Activated naive CD8-positive, alpha-beta T cell treated with anti-CD3 and anti-CD28 coated beads for 36 hours (primary cell): ENCODE data around the gene FASTK. TPM values are rescaled to one million over a fixed set of nuclear protein-coding genes. Genes with fewer than 3 reads are reported as not detected.
A peak's percentile ranks its signal among the peaks of the same experiment; 100 is the strongest.

ENCODE experiments used
- DNase-seq: peaks from one replicate; pipeline ENCODE4 v3.0.0; 2021
- H3K27ac Mint-ChIP-seq: one replicate; pipeline ENCODE4 v1.8.0; 2022; ENCODE audit warnings: mild to moderate bottlenecking, moderate library complexity, mixed read lengths
- H3K27me3 Mint-ChIP-seq: one replicate; pipeline ENCODE4 v1.8.0; 2022; ENCODE audit warnings: mild to moderate bottlenecking, mixed read lengths
- H3K36me3 Mint-ChIP-seq: one replicate; pipeline ENCODE4 v1.8.0; 2021; ENCODE audit warnings: mild to moderate bottlenecking, mixed read lengths
- H3K4me1 Mint-ChIP-seq: one replicate; pipeline ENCODE4 v1.8.0; 2021; ENCODE audit warnings: mixed read lengths
- H3K4me3 Mint-ChIP-seq: one replicate; pipeline ENCODE4 v1.8.0; 2022; ENCODE audit warnings: mild to moderate bottlenecking, moderate library complexity, mixed read lengths
- H3K9me3 Mint-ChIP-seq: one replicate; pipeline ENCODE4 v1.8.0; 2022; ENCODE audit warnings: mixed read lengths
- total RNA-seq, 2 experiments: library from RNA; stranded (reverse); gene quantifications; one replicate each; pipeline ENCODE4 v1.2.3, GENCODE V29; 2021

The FASTK gene
- total RNA-seq, 2 experiments from 2014 or later: 65.9 to 68.7 TPM

DNA sequence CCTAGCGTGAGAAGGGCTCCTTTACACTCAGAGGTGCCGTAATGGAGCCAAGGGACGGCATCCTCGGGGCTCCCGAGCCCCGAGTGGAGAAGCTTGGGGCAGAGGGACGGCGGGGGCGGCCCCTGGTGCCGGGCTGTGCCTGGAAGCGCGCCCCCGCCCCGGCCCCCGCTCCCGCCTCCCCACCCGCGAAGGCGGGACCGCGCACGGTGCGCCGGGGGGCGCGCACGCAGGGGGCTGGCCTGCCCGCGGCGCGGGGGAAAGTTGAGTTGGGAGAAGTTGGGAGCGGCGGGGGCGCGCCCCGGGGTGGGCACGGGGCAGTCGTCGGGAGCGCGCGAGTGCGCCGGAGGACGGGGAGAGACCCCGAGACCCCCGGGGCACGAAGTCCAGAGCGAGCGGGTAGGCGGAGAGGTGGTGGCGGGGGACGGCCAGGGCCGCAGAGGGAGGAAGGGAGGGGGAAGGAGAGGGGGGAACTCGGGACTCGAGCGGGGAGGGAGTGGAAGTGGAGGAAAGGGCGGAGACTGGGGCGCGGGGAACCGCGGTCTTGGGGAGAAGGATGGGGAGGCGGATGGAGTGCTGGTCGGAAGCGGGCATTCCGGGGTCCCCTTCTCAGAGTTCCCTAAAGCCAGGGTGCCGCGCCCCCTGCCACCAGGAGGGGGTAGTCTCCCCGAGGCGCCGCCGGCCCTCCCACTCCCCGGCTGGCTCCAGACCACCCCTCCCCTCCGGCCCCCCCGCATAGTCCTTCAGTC, 21.1 kb downstream of the FASTK start, which contains the start of gene SLC4A2:
TSS of gene SLC4A2 (plus strand) at position 223 of the 746 bp plus-strand sequence. CDS start 2,399 bp downstream, outside the sequence.
- peak within 1 kb of the TSS; percentile 94 for H3K4me3 Mint-ChIP-seq
- peak; percentile 81 for DNase-seq

GRCh38 chr7:151058781-151059366, 21.7 kb downstream of the FASTK start:
- DNase-seq: no peak
- Mint-ChIP-seq H3K9me3 (no peaks in the 10 kb centered on the region), H3K27ac (peak overlapping the region; percentile 92), H3K27me3 (no peaks in the 10 kb centered on the region), H3K36me3 (peaks cover 8% of the 10 kb centered on the region), H3K4me3 (peak overlapping the region; percentile 94), H3K4me1 (peaks cover 32% of the 10 kb centered on the region)

More for the DNA sequence above, 21.1 kb downstream of the FASTK start, which contains the start of gene SLC4A2:
- Mint-ChIP-seq H3K27me3 (no peaks in the 10 kb centered on the region), H3K9me3 (no peaks in the 10 kb centered on the region), H3K4me1 (peaks cover 32% of the 10 kb centered on the region), H3K36me3 (peaks cover 10% of the 10 kb centered on the region), H3K27ac (peak within 1 kb of the TSS; percentile 92)

DNA sequence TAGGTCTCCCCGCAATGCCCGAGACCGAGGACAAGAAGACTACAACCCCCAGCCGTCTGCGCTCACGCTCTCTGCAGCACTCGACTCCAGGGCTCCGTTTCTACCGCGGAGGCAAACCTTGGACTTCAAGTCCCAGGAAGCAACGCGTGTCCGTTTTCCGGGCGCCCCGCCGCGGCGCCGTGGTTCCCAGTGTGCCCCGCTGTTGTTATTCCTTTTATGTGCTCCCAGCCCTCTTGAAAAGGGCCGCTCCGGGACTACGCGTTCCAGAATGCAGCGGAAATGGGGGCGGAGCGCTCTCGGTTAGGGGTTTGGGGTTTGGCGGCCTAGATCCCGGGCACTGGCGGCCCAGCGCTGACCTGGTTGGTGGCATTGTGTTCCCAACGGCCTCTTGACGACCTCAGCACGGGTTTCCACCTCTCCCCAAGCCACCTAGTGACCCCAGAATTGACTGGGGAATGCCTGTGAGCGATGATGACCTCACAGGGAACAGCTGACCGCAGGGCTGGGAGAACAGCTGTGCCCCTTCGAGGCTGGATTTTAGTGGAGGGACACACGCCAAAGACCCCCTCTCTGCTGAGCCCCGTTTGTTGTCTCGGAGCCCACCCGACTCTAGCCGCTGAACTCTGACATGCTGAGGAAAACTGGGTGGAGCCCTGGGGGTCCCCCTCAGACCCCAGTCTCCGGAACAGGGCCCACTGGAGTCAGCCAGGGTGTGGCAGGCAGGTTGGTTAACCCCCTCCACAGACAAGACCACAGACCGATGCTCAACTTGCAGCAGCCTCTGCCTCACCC, 22.4 kb downstream of the FASTK start:
- H3K27me3 Mint-ChIP-seq: no peaks in the 10 kb centered on the region
- peak; percentile 96 for DNase-seq

GRCh38 chr7:151057506-151057988, 23.1 kb downstream of the FASTK start, which contains the start of gene CDK5:
TSS of gene CDK5 (minus strand) at chr7:151057897. CDS start at chr7:151057848, 49 bp downstream.
- H3K4me3 Mint-ChIP-seq: peak within 1 kb of the TSS; percentile 94
- peak within 1 kb of the TSS; percentile 92 for H3K27ac Mint-ChIP-seq
- H3K27me3 Mint-ChIP-seq: no peaks in the 10 kb centered on the region
- no peaks in the 10 kb centered on the region for H3K9me3 Mint-ChIP-seq
- H3K36me3 Mint-ChIP-seq: peaks cover 2% of the 10 kb centered on the region
- no peak for DNase-seq
- peaks cover 30% of the 10 kb centered on the region for H3K4me1 Mint-ChIP-seq

More for the DNA sequence above, 22.4 kb downstream of the FASTK start:
- peaks cover 30% of the 10 kb centered on the region for H3K4me1 Mint-ChIP-seq
- H3K4me3 Mint-ChIP-seq: peak overlapping the region; percentile 94
- peaks cover 2% of the 10 kb centered on the region for H3K36me3 Mint-ChIP-seq
- peak overlapping the region; percentile 92 for H3K27ac Mint-ChIP-seq
- no peaks in the 10 kb centered on the region for H3K9me3 Mint-ChIP-seq

GRCh38 chr7:151056666-151057505, 23.7 kb downstream of the FASTK start:
- Mint-ChIP-seq H3K27ac (peak overlapping the region; percentile 92), H3K9me3 (no peaks in the 10 kb centered on the region), H3K27me3 (no peaks in the 10 kb centered on the region), H3K4me3 (peak overlapping the region; percentile 94), H3K36me3 (peaks cover 2% of the 10 kb centered on the region), H3K4me1 (peaks cover 30% of the 10 kb centered on the region)
- no peak for DNase-seq

- H3K27me3 Mint-ChIP-seq: no peaks in the 10 kb centered on the region
- no peak for DNase-seq
- peak overlapping the region; percentile 94 for H3K4me3 Mint-ChIP-seq
- no peak overlapping the region for H3K27ac Mint-ChIP-seq
- H3K9me3 Mint-ChIP-seq: no peaks in the 10 kb centered on the region
- H3K4me1 Mint-ChIP-seq: peaks cover 26% of the 10 kb centered on the region
- no peaks in the 10 kb centered on the region for H3K36me3 Mint-ChIP-seq
These were observed 24.3 kb downstream of the FASTK start for GRCh38 chr7:151056283-151056665.

GRCh38 chr7:151053751-151054150, 26.9 kb downstream of the FASTK start:
- no peak for DNase-seq
- no peak overlapping the region for H3K4me3 Mint-ChIP-seq
- peaks cover 14% of the 10 kb centered on the region for H3K4me1 Mint-ChIP-seq
- no peak overlapping the region for H3K27ac Mint-ChIP-seq
- H3K27me3 Mint-ChIP-seq: no peaks in the 10 kb centered on the region
- H3K9me3 Mint-ChIP-seq: no peaks in the 10 kb centered on the region
- no peaks in the 10 kb centered on the region for H3K36me3 Mint-ChIP-seq

DNA sequence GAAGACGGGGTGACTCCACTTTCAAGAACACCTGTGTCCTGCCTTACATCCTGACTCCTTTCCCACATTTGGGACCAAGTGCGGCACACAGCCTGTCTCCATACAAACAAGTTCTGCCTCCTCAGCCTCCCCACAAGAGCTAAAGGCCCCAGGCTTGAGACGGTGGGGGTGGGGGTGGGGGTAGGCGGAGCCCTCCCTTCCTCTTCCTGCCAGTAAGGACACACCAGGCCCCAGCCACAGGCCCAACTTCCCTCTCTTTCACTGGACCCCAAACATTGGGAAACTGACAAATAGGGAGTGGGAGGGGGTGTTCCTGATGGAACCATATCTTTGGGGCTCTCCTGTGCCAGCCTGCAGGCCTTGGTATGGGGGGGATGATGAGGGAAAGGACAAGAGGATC, 27.5 kb downstream of the FASTK start:
- Mint-ChIP-seq H3K27ac (no peak overlapping the region), H3K27me3 (no peaks in the 10 kb centered on the region), H3K4me3 (no peak overlapping the region), H3K36me3 (no peaks in the 10 kb centered on the region), H3K4me1 (peaks cover 11% of the 10 kb centered on the region), H3K9me3 (no peaks in the 10 kb centered on the region)
- DNase-seq: no peak

GRCh38 chr7:151051108-151051507, 29.5 kb downstream of the FASTK start:
- H3K9me3 Mint-ChIP-seq: no peaks in the 10 kb centered on the region
- H3K4me1 Mint-ChIP-seq: no peaks in the 10 kb centered on the region
- peak; percentile 74 for DNase-seq
- H3K27me3 Mint-ChIP-seq: no peaks in the 10 kb centered on the region
- no peak overlapping the region for H3K4me3 Mint-ChIP-seq
- H3K36me3 Mint-ChIP-seq: no peaks in the 10 kb centered on the region
- no peak overlapping the region for H3K27ac Mint-ChIP-seq

DNA sequence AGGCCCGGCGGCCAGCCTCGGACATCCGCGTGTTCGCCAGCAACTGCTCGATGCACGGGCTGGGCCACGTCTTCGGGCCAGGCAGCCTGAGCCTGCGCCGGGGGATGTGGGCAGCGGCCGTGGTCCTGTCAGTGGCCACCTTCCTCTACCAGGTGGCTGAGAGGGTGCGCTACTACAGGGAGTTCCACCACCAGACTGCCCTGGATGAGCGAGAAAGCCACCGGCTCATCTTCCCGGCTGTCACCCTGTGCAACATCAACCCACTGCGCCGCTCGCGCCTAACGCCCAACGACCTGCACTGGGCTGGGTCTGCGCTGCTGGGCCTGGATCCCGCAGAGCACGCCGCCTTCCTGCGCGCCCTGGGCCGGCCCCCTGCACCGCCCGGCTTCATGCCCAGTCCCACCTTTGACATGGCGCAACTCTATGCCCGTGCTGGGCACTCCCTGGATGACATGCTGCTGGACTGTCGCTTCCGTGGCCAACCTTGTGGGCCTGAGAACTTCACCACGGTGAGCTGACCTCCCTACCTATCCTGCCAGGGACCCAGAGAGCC, 31.6 kb downstream of the FASTK start:
- no peaks in the 10 kb centered on the region for H3K36me3 Mint-ChIP-seq
- H3K9me3 Mint-ChIP-seq: no peaks in the 10 kb centered on the region
- H3K27me3 Mint-ChIP-seq: no peaks in the 10 kb centered on the region
- H3K27ac Mint-ChIP-seq: no peak overlapping the region
- DNase-seq: no peak
- H3K4me1 Mint-ChIP-seq: no peaks in the 10 kb centered on the region
- H3K4me3 Mint-ChIP-seq: no peak overlapping the region

- Mint-ChIP-seq H3K9me3 (no peaks in the 10 kb centered on the region), H3K4me3 (no peak within 1 kb of the TSS), H3K27ac (no peak within 1 kb of the TSS), H3K27me3 (no peaks in the 10 kb centered on the region), H3K4me1 (no peaks in the 10 kb centered on the region), H3K36me3 (no peaks in the 10 kb centered on the region)
- no peak for DNase-seq
These were observed 32.4 kb downstream of the FASTK start, which contains the start of gene ASIC3 for GRCh38 chr7:151047976-151048815. TSS of gene ASIC3 (plus strand) at chr7:151048531. CDS start at chr7:151048886, 355 bp downstream.

DNA sequence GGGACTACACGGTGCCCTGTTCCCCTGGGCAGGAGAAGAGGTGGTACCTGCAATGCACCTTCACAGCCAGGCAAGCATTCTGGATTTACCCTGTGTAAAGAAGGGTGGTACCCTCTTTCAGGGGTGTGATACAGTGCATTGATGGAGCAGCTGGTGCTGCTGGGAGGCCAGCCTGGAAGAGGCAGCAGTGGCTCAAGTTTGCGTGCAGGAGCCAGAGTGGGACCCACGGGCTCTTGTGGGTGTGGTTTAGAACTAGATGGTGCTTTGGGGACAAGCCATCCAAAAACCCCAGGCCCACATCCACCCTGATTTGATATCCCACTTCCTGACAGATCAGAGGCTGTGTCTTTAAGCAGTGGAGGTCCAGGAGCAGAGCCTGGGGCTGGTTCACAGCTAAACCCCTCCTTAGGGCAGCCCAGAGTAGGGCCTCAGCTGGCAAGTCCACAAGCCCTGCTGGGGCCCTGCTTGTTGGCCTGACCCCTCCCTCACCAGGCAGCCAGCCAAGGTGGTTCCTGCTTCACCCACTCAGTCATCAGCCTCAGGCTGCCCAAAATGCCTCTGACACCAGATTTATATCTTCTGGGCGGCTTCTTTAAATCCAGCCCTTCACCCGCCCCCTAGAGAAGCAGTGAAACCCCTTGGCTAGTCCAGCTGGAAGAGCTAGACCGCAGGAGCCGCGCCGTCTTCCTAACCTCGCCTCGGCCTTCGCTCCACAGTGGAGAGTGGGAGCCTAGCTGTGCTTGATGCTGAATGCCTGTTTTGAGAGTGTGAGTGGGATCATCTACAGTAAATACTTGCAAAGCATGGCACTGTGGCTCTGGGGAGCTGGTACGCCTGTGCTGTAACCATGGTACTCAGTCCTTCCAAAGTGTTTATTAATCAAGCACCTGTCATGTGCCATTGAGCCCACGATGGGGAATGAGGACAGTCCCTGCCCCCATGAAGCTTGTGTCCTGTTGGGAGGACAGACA, 33.7 kb downstream of the FASTK start:
- Mint-ChIP-seq H3K36me3 (peaks cover 2% of the 10 kb centered on the region), H3K27me3 (no peaks in the 10 kb centered on the region), H3K27ac (no peak overlapping the region), H3K4me1 (no peaks in the 10 kb centered on the region), H3K9me3 (no peaks in the 10 kb centered on the region), H3K4me3 (no peak overlapping the region)
- DNase-seq: no peak
